HS-27A (cell line): ENCODE results near the gene SGIP1.

ENCODE experiments used
- DNase-seq: peaks from one replicate; pipeline ENCODE4 v3.0.0-alpha.2; 2012; ENCODE audit warnings: low read depth, missing footprints

Gene SGIP1

GRCh38 chr1:66533804-66534740, at the start of gene SGIP1:
SGIP1 (plus strand) TSS chr1:66534153; CDS start chr1:66534359, 206 bp downstream.
- no peak for DNase-seq

- no peak for DNase-seq
Measured at GRCh38 chr1:66489151-66489550, 44.8 kb upstream of the SGIP1 start.

- DNase-seq = no peak
Measured at GRCh38 chr1:66489972-66490601, 43.9 kb upstream of the SGIP1 start.

DNA sequence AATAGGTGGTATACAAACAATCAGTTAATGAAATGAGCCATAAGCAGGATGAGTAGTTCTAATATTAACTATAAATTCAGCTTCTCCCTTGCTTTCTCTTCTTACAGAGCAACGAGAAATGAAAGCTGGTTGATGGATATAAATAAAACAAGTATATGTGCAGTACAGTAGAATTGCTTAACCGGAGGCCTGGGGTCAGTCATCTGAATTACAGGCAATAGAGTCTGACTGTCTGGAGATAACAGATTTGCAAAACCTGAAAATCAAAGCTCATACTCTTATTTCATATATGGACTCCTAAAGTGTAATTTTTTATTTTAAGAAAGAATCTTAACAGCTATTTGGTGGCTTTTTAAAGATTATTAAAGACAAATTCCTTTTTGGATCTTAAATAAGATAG, 43.1 kb upstream of the SGIP1 start:
- no peak for DNase-seq

- peak; percentile 62 for DNase-seq
Measured at GRCh38 chr1:66492424-66492823, 41.5 kb upstream of the SGIP1 start.

DNA sequence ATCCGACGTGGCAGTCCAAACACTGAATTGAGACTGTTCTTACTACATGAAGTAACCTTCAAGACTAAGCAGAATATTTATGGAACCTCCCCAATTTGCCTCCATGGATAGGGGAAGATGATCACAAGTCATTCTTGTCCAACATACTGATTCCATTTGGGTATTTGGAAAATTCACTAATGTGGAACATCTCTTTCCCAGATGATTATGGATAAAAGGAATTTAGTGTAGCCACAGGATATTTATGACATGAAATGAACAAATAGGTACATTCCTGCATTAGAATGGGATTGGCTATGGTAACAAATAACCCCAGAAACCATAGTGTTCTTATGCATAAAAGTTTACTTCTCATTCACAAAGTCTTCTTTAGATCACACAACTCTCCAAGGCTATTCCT, 40.2 kb upstream of the SGIP1 start:
- no peak for DNase-seq

- DNase-seq = no peak
Measured at GRCh38 chr1:66494482-66494881, 39.5 kb upstream of the SGIP1 start.

- no peak for DNase-seq
Measured at GRCh38 chr1:66495495-66495894, 38.5 kb upstream of the SGIP1 start.

DNA sequence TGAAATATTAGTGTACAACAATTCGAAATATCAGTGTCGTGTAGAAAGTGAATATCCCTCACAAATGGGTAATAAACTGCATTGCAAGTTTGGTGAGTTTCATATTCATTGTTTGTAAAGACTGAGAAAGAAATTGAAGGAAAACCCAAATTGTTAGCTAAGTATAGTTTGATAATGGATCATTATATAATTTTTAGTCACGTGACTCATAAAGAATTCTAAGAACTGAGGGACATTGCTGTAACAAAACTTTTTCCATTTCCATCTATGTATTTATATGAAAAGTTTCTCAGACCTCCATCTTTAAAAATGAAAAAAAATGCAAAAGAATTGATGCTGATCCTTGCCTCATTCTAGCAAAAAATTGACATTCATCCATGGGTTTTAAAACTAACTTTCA, 36.0 kb upstream of the SGIP1 start:
- DNase-seq = no peak

DNA sequence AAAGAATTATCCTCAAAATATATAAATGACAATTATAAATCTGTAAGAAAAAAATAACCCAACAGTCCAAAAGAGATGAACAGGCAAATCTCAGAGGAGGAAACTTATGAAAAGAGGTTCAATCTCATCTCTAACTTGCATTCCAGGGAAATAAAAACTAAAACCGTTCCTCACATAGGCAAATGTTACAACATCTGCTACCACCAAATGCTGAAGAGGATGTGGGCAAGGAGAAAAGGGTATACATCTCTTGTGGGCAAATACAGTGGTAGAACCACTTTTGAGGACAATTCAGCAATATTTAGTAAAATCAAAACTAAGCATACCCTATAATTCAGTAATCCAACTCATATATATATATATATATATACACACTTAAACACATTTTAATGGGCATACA, 33.7 kb upstream of the SGIP1 start:
- DNase-seq = no peak

GRCh38 chr1:66502086-66502485, 31.9 kb upstream of the SGIP1 start:
- no peak for DNase-seq

- DNase-seq = peak; percentile 82
Measured at GRCh38 chr1:66503841-66504470, 30.0 kb upstream of the SGIP1 start.

- peak; percentile 74 for DNase-seq
Measured at GRCh38 chr1:66505671-66506392, 28.1 kb upstream of the SGIP1 start.

- no peak for DNase-seq
Measured at GRCh38 chr1:66506393-66506687, 27.6 kb upstream of the SGIP1 start.

DNA sequence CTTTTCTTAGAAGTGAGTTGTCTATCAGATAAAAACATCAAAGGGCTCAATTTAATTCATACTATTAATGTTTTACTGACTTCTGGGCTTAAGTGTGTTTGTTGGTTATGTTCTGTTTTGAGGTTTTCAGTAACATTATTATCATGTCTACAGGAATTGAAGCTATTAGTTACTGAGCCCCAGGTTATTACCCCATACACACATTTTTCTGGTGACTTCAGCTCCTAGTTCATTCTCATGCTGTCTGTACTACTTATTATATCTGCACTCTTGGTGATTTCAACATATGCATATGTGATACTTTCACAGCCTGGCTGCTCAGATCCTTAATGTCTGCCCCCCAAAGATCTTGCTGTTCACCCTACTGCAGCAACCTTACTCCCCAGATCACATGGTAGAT, 27.0 kb upstream of the SGIP1 start:
- DNase-seq = no peak

DNA sequence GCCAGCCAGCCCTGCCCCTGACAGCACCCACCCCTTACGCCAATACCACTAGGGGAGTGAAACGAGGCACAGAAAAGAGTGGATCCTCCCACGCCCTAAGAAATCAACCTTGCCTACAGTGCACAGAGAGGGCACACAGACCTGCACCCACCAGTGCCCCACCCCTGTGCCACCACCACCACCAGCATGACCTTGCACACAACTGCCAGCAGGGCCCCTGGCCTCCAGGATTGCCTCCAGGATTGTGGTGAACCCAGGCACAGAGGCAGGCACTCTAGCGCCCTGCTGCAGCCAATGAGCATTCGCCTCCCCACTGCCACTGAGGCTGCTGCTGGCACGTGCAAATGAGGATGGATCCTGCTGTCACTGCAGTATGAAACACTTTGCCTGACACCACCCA, 23.5 kb upstream of the SGIP1 start:
- no peak for DNase-seq

DNA sequence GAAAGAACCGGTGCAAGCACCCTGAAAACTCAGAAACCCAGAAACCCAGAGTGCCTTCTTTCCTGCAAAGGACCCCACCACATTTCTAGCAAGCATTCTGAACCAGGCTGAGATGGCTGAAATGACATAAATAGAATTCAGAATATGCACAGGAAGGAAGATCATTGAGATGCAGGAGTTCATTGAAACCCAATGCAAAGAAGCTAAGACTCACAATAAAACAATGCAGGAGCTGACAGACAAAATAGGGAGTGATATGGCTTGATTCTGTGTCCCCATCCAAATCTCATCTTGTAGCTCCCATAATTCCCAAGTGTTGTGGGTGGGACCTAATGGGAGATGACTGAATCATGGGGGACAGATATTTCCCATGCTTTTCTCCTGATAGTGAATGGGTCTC, 22.8 kb upstream of the SGIP1 start:
- DNase-seq = no peak

- DNase-seq = no peak
Measured at GRCh38 chr1:66517959-66518358, 16.0 kb upstream of the SGIP1 start.

DNA sequence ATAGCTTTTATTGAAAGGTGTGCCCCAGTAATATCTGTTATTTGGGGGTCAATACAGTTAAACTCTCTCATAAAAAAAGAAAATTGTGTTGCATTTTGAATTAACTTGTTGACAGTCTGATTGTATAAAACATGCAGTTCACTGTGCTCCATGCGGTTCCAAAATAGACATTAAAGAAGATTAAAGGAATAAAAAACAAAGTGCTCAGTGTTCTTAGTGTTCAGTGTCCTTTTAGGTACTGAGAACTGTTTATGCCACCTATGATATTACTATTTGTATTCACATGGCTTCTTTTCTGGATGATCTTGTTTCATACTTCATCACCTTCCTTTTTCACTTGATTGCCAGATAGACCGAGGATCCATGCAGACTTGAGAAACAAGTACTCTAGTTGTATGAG, 15.3 kb upstream of the SGIP1 start:
- no peak for DNase-seq

GRCh38 chr1:66519992-66520391, 14.0 kb upstream of the SGIP1 start:
- DNase-seq = no peak

GRCh38 chr1:66520655-66521054, 13.3 kb upstream of the SGIP1 start:
- DNase-seq = no peak

DNA sequence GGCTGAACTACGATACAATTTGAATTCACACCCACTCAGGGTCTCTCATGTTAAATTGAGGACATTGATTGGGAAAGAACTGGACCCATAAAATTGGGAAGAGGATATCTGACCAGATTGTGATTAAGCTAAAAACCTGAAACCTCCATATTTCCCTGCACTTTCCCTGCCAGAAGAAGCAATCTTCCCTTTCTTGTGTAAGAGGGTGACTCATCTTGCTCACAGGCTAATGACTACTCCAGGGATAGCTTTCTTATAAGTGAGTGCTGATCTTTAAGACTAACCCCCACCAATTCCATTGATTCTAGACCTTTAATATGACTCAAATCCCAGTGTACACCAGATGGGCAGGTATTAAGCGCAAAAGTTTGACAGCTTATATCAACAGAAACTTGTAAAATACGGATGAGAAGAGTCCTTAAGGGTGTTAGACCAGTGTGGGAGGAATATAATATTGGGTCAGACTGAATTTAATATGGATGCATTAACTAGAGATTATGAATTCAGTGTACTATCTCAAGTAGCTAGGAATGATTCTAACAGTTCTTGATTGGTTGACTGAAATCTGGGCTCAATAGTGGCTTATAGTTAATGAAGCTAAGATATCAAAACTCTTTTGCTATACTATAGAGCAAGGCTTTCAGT, 12.1 kb upstream of the SGIP1 start:
- DNase-seq = no peak
